NB4 (cell line): ENCODE data around the gene COG5.

Experiments used
- CTCF ChIP-seq: IDR thresholded peaks from one replicate; pipeline ENCODE4 v1.5.1; 2012; ENCODE audit warnings: low read depth, low read length
- MAX ChIP-seq: IDR thresholded peaks from 2 replicates; pipeline ENCODE4 v1.6.1; 2011; ENCODE audit warnings: low read depth, low read length
- MYC ChIP-seq: IDR thresholded peaks from 2 replicates; pipeline ENCODE4 v1.6.1; 2011; ENCODE audit warnings: low read depth, low read length
- POLR2A ChIP-seq: IDR thresholded peaks from 2 replicates; pipeline ENCODE4 v1.6.1; 2011; ENCODE audit warnings: mild to moderate bottlenecking; ENCODE audit not compliant: insufficient read length; ENCODE audit errors: extremely low read depth

- TF ChIP-seq CTCF = no peak
- TF ChIP-seq MYC = no peak
- TF ChIP-seq POLR2A = no peak
- no peak for TF ChIP-seq MAX
These were observed 360.1 kb downstream of the COG5 start for GRCh38 chr7:107203607-107204006.
